Fibroblast of skin of scalp (primary cell): ENCODE measurements around the gene SLC16A9.

Source experiments
- DNase-seq: peaks from one replicate; pipeline ENCODE4 v3.0.0-alpha.2; 2013

Gene SLC16A9

GRCh38 chr10:59718257-59718656, 8.6 kb upstream of the SLC16A9 start:
- no peak for DNase-seq

- DNase-seq = no peak
These were observed 3.7 kb upstream of the SLC16A9 start for GRCh38 chr10:59713196-59713821.

GRCh38 chr10:59711871-59712494, 2.3 kb upstream of the SLC16A9 start:
- no peak for DNase-seq

GRCh38 chr10:59708816-59709394, 745 bp downstream of the SLC16A9 start:
- DNase-seq = no peak

- DNase-seq = no peak
These were observed 2.5 kb downstream of the SLC16A9 start for GRCh38 chr10:59706851-59707797.

GRCh38 chr10:59705931-59706330, 3.7 kb downstream of the SLC16A9 start:
- no peak for DNase-seq

- no peak for DNase-seq
These were observed 5.0 kb downstream of the SLC16A9 start for GRCh38 chr10:59704630-59705029.

- DNase-seq = no peak
These were observed 7.3 kb downstream of the SLC16A9 start for GRCh38 chr10:59702347-59702746.

GRCh38 chr10:59700709-59701108, 8.9 kb downstream of the SLC16A9 start:
- no peak for DNase-seq

GRCh38 chr10:59698326-59698725, 11.3 kb downstream of the SLC16A9 start:
- DNase-seq = no peak

GRCh38 chr10:59695637-59696036, 14.0 kb downstream of the SLC16A9 start:
- no peak for DNase-seq

- no peak for DNase-seq
These were observed 14.7 kb downstream of the SLC16A9 start for GRCh38 chr10:59694936-59695335.

GRCh38 chr10:59692113-59692512, 17.5 kb downstream of the SLC16A9 start:
- DNase-seq = no peak

GRCh38 chr10:59688921-59689351, 20.7 kb downstream of the SLC16A9 start:
- DNase-seq = no peak

GRCh38 chr10:59687657-59688056, 22.0 kb downstream of the SLC16A9 start:
- DNase-seq = no peak

GRCh38 chr10:59684006-59684405, 25.6 kb downstream of the SLC16A9 start:
- DNase-seq = no peak

GRCh38 chr10:59682986-59683937, 26.4 kb downstream of the SLC16A9 start:
- no peak for DNase-seq

GRCh38 chr10:59680199-59680598, 29.5 kb downstream of the SLC16A9 start:
- no peak for DNase-seq

GRCh38 chr10:59678884-59679301, 30.8 kb downstream of the SLC16A9 start:
- DNase-seq = peak; percentile 15

- DNase-seq = no peak
These were observed 32.3 kb downstream of the SLC16A9 start for GRCh38 chr10:59677253-59677831.

- DNase-seq = no peak
These were observed 33.8 kb downstream of the SLC16A9 start for GRCh38 chr10:59675812-59676211.
